LHCN-M2 (cell line): ENCODE measurements around the gene ALX4. TPM values are rescaled to one million over a fixed set of nuclear protein-coding genes. Genes with fewer than 3 reads are reported as not detected.

Experiments used
- DNase-seq: peaks from one replicate; pipeline ENCODE4 v3.0.0-alpha.2; 2012; ENCODE audit warnings: low read depth
- polyA plus RNA-seq: library from polyadenylated mRNA; unstranded; fragments of >200 nt; gene quantifications from one replicate; pipeline ENCODE4 v1.2.1, GENCODE V29; 2012; ENCODE audit warnings: missing spikeins
- total RNA-seq: library from RNA; depleted of rRNA; stranded (reverse); fragments of >200 nt; gene quantifications from 2 replicates; pipeline ENCODE4 v1.2.3, GENCODE V29; 2014; rRNA removed

Gene ALX4
- not detected in 2 replicates for total RNA-seq
- 0.01 TPM for polyA plus RNA-seq

DNA sequence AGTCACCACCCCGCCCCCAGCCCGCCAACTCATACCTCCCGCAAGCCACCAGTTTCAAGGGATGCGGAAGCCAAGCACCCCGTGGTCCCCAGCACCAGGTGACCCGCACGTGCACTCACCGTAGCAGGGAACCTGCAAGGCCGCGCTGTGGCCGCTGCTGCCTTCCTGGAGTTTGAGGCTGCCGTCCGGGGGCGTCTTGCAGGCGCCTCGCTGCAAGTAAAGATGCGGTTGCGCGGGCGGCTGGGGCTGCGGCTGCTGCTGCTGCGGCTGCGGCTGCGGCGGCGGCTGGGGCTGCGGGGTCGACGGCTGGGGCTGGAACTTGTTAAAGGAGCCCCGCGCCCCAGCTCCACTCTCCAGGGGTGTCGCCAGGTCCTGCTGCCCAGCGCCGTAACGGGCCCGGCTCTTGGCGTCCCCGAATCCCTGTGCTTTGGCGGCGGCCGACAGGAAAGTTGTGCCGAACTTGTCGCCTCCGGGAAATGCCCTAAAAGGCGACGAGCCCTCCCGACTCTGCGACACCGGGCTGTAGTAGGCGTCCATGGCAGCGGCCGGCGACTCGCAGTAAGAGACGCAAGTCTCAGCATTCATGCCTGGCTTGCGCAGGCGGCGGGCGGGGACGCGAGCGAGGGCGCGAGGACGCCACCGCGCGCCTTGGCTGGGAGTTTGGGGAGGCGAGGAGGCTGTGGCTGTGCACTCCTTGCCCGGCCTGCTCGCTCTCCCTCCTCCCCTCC is at the start of gene ALX4:
TSS of gene ALX4 (minus strand) at position 662 of the 728 bp plus-strand sequence. CDS start at position 585, 77 bp downstream.
- DNase-seq = no peak

DNA sequence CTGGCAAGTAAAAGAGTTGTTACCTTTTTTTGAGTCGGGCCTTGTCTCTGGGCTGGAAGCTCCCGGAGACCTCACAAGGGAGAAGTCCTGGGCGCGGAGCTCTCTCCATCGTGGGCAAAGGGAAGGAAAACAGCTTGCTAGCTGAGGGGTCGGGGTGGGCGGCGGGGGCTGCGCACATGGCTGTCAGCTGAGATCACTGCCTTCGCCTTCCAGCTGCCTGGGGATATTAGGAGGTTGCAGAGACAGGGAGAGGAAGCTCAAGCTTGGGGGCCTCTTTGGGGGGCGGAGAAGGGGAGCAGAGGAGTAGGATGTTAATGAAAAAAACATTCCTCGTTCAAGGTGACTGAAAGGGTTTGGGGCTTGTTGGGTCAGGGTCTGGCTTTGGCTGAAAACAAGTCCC is 49.2 kb upstream of the ALX4 start:
- no peak for DNase-seq

DNA sequence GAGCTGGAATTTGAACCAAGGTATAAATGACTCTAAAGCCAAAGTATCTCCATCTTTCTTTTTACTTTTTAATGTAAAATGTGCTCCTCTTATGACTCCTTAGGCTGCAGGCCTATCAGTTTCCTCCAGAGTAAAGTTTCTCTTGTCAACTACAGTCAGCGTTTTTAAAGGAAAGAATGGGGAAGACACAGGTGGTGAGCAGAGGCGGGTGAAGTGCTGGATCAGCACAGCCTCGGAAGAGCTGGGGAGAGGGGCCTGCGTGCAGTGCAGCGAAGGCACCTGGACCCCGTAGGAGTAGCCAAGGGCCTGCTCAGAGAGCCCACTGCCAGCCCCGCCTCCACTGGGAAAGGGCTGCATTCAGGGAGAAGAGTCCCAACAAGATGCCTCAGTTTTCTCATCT is 48.8 kb upstream of the ALX4 start:
- no peak for DNase-seq

- DNase-seq = no peak
Measured at GRCh38 chr11:44357711-44358110, 47.8 kb upstream of the ALX4 start.

- no peak for DNase-seq
Measured at GRCh38 chr11:44356351-44356750, 46.4 kb upstream of the ALX4 start.

DNA sequence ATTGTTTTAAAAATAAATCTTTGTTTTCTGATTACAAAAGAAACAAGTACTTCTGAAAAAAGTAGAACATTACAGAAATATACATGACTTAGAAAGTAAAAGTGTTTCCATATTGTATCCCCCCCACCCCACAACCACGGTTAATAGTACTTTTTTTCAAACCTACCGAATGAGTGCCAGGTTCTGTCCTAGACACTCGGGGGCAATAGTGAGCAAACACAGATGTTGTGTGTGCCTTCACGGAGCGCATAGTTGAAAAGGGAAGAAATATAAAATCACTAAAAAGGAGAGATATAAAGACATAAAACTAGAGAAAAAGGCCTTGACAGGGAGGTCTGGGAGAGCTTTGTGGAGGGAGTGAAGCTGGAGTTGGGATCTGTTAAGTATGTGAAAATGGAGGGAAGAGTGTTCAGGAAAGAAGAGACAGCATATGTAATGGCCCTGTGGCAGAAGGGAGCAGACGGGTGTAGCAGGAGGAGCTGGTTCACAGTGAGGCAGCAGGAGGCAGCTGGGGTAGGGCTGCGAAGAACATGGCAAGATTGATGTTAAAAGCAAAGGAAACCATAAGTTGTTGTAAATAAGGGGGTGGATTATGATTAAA is 42.1 kb upstream of the ALX4 start:
- DNase-seq = no peak

DNA sequence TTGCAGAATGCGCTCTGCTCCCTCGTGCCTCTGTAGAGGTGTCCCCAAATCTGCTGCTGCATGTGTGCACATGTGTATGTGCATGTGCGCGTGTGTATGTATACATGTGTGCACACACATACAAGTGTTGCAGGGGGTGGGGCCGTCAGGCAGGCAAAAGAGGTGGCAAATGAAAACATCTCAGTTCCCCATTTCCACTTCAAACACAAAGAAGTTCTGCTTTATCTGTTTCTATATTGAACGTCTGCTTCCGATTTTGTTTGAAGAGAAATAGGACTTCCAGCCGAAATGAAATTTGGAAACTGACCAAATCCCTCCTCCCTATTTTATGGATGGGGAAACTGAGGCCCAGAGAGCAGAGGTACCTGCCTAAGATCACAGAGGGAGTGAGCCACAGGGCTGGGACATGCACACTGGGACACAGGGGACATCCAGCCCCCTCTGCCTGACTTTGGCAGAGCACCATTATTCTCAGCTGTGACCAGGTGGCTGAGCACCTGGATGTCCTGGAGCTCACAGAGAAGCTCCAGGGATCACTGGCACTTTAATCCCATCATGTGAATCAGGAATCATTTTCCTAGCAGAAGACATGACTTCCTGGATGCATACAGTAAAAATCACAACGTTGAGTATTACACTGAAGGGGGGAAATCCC is 41.2 kb upstream of the ALX4 start:
- DNase-seq = no peak

GRCh38 chr11:44349328-44349727 is 39.4 kb upstream of the ALX4 start:
- DNase-seq = no peak

DNA sequence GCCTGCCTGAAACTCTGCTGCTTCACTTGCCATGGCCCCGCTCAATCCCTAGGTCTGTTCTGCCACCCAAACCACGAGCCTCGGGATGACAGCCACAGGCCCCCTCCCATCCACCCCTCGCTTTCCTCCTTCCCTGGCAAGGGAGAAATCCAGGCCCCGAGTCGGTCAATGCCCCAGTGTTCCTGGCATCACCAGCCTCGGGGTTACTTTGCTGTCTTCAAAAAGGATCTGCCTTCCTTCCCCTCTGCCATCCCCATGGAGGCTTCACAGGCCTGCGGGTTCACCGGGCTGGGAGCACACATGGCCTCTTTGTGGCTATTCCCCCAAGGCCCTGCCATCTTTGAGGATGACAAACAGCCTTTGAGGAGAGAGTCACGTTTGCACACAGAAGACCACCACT is 38.8 kb upstream of the ALX4 start:
- DNase-seq = no peak

DNA sequence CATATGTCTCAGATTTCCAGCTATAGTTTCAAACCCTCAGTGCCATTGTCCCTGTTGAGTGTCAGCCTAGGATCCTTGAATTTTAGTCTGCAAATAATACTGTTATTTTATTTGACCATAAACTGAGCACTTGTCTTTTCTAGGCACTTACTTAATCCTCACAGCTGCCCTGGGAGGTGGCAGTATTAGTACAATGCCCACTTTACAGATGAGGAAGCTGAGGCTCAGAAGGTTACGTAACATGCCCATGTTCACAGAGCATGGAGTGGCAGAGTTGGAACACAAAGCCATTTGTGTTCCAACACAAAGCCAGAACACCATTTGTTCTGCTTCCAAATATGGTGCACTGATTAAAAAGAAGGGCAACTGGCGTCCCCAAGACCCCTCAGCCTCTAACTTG is 38.2 kb upstream of the ALX4 start:
- no peak for DNase-seq

DNA sequence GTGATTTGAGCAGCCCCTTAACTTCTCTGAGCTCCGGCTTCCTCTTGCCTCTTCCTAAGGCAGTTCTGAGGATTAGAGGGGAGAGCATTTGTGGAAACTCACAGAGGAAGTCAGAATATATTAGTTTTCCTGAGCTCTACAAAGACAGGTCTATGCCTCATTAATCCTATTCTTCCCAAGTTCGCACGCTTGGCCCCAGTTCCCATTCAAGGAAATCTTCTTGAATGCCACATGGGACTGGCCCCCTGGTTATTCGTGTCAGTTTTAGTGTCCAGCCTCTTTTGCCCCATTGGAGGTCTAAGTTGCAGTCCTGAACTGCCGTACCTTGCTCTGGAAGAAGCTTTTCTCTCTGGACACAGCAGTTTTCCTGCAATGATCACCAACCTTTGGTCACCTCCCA is 37.6 kb upstream of the ALX4 start:
- no peak for DNase-seq

DNA sequence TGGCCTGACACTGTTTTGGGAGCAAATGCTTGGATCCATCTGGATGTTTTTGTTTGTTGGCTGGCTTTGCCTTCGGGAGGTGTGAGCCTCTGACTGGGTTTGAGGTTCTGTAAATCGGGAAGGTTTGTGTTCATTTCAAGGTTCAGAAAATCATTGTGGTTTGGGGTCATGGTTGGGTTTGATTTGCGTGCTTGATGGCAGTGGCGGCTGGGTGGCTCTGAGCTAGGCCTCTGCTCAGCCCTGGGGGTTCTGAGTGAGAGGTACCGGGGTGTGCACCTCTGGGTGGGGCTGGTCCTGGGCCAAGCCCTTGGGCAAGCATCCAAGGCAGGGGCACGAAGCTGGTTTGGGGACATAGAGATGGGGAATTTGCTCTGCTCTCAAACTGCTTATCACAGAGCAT is 37.0 kb upstream of the ALX4 start:
- DNase-seq = no peak

- DNase-seq = no peak
Measured at GRCh38 chr11:44345781-44346180, 35.8 kb upstream of the ALX4 start.

DNA sequence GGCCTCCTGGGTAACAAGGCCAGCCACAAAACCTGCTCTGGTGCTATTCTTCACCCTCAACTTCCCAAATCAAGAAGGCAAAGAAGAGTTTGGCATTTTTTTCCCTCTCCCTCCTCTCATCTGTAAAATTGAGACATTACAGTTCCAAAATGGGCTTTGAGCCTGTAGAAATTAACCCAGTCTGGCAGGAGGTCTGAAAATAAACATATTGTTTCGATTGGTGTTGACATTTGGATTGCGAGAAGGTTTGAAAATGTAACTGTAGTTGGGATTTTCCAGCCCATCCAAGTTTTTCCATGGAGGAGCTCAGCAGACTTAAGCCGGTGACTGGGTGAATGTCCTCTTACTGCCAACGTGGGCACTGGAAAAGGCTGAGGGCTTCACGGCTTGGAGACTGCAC is 35.0 kb upstream of the ALX4 start:
- no peak for DNase-seq

DNA sequence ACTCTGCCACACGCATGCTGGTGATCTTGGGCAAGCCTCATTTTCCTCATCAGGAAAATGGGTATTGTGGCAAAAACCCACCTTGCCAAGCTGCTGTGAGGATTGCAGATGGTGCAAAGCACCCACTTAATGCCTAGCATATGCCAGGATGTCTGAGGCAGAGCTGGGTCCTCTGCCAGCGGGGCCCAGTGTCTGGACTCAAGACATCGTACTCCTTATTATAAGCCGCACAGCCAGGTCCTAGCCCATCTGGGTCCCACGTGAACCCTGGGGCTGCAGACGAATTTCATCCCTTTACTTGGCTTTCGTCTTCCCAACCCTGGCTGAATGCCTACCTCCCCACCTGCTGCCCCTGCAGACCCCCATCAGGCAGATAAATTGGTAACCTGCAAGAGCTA is 34.5 kb upstream of the ALX4 start:
- DNase-seq = no peak

- no peak for DNase-seq
Measured at GRCh38 chr11:44343778-44344422, 34.0 kb upstream of the ALX4 start.

DNA sequence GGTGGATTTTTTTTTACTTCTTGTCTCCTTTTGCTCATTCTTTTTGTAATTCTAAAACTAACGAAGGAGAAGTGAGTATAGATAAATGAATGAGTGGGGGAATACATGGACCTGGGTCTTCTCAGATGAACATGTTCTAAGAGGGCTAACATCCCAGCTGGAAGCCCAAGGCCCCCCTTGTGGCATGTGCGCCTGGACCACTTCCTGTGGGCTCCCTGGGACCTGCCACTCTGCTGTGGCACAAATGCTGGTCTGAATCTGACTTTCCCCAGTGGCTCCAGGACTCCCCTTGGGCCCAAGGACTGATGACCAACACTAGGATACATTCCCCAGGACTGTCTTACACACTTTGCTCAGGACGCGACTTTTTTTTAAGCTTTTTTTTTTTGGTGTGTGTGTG is 32.7 kb upstream of the ALX4 start:
- DNase-seq = no peak

DNA sequence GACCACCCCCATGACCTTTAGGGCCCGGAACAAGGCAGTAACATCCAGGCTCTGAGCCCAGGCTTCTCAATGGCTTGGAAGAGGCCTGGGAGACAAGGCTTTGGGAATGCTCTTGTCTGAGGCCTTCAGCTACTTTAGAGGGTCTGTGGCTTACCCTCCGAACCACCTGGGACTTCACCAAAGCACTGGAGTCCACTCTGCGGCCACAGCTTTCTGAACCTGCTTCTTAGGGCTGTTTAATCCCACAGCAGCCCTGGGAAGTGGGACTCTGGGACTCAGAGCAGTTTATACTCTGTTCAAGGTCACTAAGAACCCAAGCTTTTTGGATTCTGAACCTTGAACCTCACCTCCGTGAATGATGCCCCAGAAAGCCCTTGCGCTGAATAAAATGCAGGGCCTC is 30.7 kb upstream of the ALX4 start:
- no peak for DNase-seq

DNA sequence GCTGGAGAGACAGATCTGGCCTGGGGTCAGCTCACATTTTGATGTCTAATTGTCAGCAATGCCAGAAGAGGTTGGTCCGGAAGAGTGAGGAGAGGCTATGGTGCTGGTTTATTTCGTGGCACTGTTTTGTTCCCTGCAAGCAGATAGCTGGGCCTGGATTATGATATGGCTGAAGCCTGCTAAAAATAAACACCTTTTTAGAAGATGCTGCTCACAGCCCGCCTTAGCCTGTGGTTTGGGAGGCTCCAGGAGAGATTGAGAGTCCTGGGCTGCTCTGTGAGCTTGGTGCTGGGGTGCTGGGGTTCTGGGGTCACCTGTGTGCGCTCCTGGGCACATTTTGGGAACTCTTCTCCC is 29.6 kb upstream of the ALX4 start:
- DNase-seq = no peak

GRCh38 chr11:44338698-44339529 is 29.0 kb upstream of the ALX4 start:
- DNase-seq = no peak

DNA sequence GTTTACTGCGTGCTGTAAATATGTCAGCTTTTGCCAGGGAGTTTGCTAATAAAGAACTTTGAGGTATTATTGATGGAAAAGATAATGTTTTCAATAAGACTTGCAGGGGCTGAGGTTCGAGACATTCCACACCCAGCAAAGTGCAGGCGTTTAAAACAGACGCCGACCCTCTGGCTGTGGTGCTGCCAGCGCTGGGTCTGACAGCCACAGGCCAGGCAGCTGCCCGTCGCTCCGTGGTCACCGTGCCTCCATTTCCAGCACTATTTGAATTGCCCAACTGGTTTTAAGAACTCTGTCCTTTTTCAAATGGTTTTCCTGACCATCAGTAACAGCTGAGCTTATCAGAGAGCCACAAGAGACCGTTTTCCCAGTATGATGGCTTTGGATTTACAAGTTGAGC is 28.1 kb upstream of the ALX4 start:
- DNase-seq = no peak

- no peak for DNase-seq
Measured at GRCh38 chr11:44335919-44336318, 26.0 kb upstream of the ALX4 start.
